BE2C (cell line): ENCODE measurements around the gene RTN4RL2.
A peak's percentile ranks its signal among the peaks of the same experiment; 100 is the strongest.

Experiments used
- DNase-seq: peaks from one replicate; pipeline ENCODE4 v3.0.0-alpha.2; 2020
- H3K27me3 ChIP-seq: fragments of 250-450 bp; sonication (Bioruptor Pico); 2 replicates; pipeline ENCODE4 v1.5.1; 2020; ENCODE audit warnings: mild to moderate bottlenecking
- H3K36me3 ChIP-seq: fragments of 250-450 bp; sonication (Bioruptor Pico); 2 replicates; pipeline ENCODE4 v1.5.1; 2020; ENCODE audit warnings: mild to moderate bottlenecking
- H3K4me1 ChIP-seq: fragments of 250-450 bp; sonication (Bioruptor Pico); 2 replicates; pipeline ENCODE4 v1.5.1; 2020
- H3K4me3 ChIP-seq: 2 replicates; pipeline ENCODE4 v1.5.1; 2011; ENCODE audit warnings: low read depth, low read length
- H3K9me3 ChIP-seq: fragments of 250-450 bp; sonication (Bioruptor Pico); 2 replicates; pipeline ENCODE4 v1.5.1; 2020
- CTCF ChIP-seq: IDR thresholded peaks from 2 replicates; pipeline ENCODE4 v1.5.1; 2012; ENCODE audit warnings: mild to moderate bottlenecking, low read depth, low read length

Gene RTN4RL2

GRCh38 chr11:57425565-57426438, 34.5 kb upstream of the RTN4RL2 start:
- no peaks in the 10 kb centered on the region for H3K36me3 ChIP-seq
- TF ChIP-seq CTCF, result no peak
- DNase-seq, result no peak

GRCh38 chr11:57426439-57426928, 33.8 kb upstream of the RTN4RL2 start:
- DNase-seq, result no peak
- no peaks in the 10 kb centered on the region for H3K27me3 ChIP-seq
- no peak for TF ChIP-seq CTCF
- H3K4me1 ChIP-seq, result no peaks in the 10 kb centered on the region
- H3K4me3 ChIP-seq, result 0 out of 2 replicates have a peak overlapping the region, but pooled peaks have one; percentile 8
- no peaks in the 10 kb centered on the region for H3K9me3 ChIP-seq
- no peaks in the 10 kb centered on the region for H3K36me3 ChIP-seq

More at GRCh38 chr11:57425565-57426438, 34.5 kb upstream of the RTN4RL2 start:
- Histone ChIP-seq H3K4me3 (no peak overlapping the region), H3K4me1 (no peaks in the 10 kb centered on the region), H3K27me3 (no peaks in the 10 kb centered on the region), H3K9me3 (no peaks in the 10 kb centered on the region)

- Histone ChIP-seq H3K36me3 (no peaks in the 10 kb centered on the region), H3K4me3 (0 out of 2 replicates have a peak within 1 kb of the TSS, but pooled peaks have one; percentile 8), H3K27me3 (no peaks in the 10 kb centered on the region), H3K4me1 (no peaks in the 10 kb centered on the region), H3K9me3 (no peaks in the 10 kb centered on the region)
- no peak for TF ChIP-seq CTCF
- DNase-seq, result peak; percentile 9
These were observed 33.2 kb upstream of the RTN4RL2 start, which contains the start of gene SLC43A3 for GRCh38 chr11:57426929-57427726. TSS of gene SLC43A3 (minus strand) at chr11:57427121. CDS start at chr11:57426172, 949 bp downstream.

GRCh38 chr11:57427727-57428082, 32.6 kb upstream of the RTN4RL2 start:
- TF ChIP-seq CTCF, result no peak
- Histone ChIP-seq H3K27me3 (no peaks in the 10 kb centered on the region), H3K4me3 (no peak overlapping the region), H3K36me3 (no peaks in the 10 kb centered on the region), H3K4me1 (no peaks in the 10 kb centered on the region), H3K9me3 (no peaks in the 10 kb centered on the region)
- DNase-seq, result no peak

- DNase-seq, result no peak
- Histone ChIP-seq H3K27me3 (no peaks in the 10 kb centered on the region), H3K9me3 (no peaks in the 10 kb centered on the region), H3K4me1 (no peaks in the 10 kb centered on the region), H3K4me3 (no peak overlapping the region), H3K36me3 (no peaks in the 10 kb centered on the region)
- no peak for TF ChIP-seq CTCF
These were observed 31.7 kb upstream of the RTN4RL2 start for GRCh38 chr11:57428643-57429042.
